DOHH2 (cell line): ENCODE measurements around the gene RNF223.

Source experiments
- CTCF ChIP-seq: fragments of 200-600 bp; sonication (generic); IDR thresholded peaks from one replicate; pipeline ENCODE4 v1.5.1; 2014; ENCODE audit warnings: antibody characterized with exemption, mild to moderate bottlenecking, low read depth, low read length; ENCODE audit not compliant: poor library complexity, severe bottlenecking
- EZH2phosphoT487 ChIP-seq: fragments of 200-600 bp; sonication (generic); IDR thresholded peaks from 2 replicates; pipeline ENCODE4 v1.6.1; 2017; ENCODE audit warnings: borderline replicate concordance, mild to moderate bottlenecking, antibody characterized with exemption, low read length, moderate library complexity, mixed read lengths

DNA sequence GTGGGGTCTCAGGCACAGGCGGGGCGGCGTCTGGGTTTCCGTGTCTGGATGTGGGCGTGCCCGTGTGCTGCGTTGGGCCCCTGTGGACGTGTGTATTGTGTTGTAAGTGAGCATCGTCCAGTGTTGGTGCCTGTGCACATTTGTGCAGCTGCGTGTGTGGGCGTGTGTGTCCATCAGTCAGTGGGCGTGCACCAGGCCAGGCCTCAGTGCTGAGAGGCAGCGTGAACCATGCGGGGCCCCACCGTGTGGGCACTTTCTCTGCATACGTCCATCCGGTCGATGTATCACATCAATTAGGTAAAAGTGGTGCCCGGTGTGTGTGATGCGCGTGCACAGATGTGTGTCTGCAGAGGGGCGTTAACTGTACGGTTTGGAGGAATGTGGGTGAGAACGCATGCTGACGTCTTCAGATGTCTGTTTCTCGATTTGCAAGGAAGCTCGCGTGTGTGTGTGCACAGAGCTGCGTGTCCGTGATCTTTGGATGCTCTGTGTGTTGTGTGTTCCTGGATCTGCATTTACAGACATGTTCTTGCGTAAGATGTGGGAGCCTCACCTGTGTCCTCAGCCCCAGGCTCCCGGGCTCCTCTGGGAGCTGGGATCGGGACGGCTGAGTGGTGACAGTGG lies 29.5 kb downstream of the RNF223 start:
- TF ChIP-seq CTCF (no peak), EZH2phosphoT487 (no peak)
